ENCODE measurements around the gene CLDN12.
A peak's percentile ranks its signal among the peaks of the same experiment; 100 is the strongest.

The CLDN12 gene

DNA sequence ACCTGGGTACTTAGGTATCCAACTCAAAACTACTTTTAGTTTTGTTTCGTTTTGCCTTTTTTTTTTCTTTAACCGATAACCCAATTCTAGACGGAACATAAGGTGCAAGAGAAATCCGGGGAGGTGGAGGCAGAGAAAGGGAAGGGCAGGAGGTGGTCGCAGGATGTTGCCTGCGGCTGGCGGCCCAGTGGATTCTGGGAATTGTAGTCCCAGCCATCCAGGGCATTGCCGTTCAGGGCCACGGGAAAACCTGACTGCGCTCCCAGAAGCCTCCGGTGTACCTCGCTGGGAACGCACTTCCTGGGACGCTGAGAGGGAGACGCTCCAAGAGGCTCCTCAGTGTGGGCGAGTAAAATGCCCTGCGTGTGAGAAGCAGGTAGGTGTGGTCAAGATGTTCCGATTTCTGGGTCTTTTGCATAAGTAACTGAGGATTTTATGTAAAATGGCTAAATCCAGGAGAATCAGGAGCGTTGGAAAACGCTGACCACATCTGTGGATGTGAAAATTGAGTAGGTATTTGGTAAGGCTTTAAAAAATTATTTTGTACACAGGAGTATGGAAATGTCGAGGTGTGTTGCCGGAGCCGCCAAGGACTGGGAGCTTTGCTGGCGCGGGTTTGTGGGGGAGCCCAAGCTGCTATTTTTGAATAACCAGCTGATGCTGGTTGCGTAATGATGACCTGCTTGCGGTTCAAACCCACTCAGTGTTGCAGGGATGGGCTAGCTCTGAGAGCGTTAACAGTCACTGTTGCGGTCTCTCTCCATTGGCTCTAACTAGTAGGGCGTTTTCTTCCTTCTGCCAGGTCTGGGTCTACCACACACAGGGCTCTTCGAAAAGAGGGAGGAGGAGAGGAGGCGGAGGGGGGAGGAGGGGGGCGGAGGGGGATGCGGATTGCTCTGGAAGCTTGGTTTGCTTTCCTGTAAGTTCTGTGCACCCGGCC is at the start of gene CLDN12:
Gene CLDN12, plus strand, starts transcription at position 288 of the 940 bp plus-strand sequence. CDS start 9,216 bp downstream, outside the sequence.
- DNase-seq (ENCODE audit: low read depth, low spot score), result peak; percentile 80

GRCh38 chr7:90383422-90383821 is 19.8 kb upstream of the CLDN12 start:
- DNase-seq (ENCODE audit: low read depth, low spot score), result no peak

GRCh38 chr7:90383861-90384260 is 19.4 kb upstream of the CLDN12 start:
- DNase-seq (ENCODE audit: low read depth, low spot score), result no peak

- DNase-seq (ENCODE audit: low read depth, low spot score), result no peak
Measured at GRCh38 chr7:90384433-90384832, 18.8 kb upstream of the CLDN12 start.

- no peak for DNase-seq (ENCODE audit: low read depth, low spot score)
Measured at GRCh38 chr7:90387470-90388240, 15.6 kb upstream of the CLDN12 start.

DNA sequence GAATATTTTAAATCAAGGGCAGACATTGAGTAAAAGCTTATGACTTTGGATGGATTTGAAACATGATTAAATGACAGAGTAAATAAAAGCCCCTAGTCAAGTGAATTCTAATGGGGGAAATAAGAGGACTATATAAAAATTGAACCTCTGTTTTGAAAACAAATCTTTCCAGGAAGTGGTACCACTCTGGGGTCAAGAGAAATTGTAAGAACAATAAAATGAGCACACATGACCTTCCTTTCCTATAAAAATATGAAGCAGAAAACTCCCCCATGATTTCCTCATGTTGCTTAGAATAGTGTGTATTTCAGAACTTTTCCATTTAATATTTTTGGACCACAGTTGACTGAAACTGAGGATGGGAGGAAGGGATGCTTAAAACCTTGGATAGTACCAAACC is 12.3 kb upstream of the CLDN12 start:
- DNase-seq (ENCODE audit: low read depth, low spot score), result no peak

DNA sequence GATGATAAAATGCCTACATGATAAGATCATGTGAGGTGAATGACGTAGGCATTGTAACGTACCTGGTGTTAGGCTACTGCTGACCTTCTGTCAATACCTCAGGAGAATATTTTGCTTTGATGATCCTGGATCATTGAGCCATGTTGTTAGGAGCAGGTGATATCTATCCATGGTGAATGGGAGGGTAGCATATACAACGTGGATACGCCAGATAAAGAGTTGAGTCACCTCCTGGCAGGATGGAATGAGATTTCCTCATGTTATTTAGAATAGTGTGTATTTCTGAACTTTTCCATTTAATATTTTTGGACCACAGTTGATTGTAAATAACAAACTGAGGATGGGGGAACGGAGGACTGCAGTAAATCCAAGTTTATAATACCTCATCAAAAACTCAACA is 11.8 kb upstream of the CLDN12 start:
- DNase-seq (ENCODE audit: low read depth, low spot score), result no peak

GRCh38 chr7:90396420-90396819 is 6.8 kb upstream of the CLDN12 start:
- DNase-seq (ENCODE audit: low read depth, low spot score), result no peak

- DNase-seq (ENCODE audit: low read depth, low spot score), result no peak
Measured at GRCh38 chr7:90401989-90402388, 1.3 kb upstream of the CLDN12 start.

DNA sequence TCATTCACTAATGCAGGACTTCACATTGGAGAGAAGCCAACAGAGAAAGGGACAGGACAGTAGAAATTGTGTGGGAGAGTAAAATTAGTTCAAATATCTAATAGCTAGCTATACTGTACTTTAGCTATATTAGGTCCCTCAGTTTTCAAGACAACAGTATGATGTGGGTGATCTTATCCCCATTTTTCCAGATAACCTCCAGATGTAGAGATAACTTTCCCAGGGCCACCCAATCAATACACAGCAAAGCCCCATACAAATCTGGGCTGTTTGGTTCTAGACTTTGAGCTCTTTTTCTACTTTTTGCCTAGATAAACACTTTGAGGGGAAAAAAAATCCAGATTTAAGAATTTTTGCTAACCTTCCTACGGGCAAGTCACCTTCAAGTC is 482 bp upstream of the CLDN12 start:
- no peak for DNase-seq (ENCODE audit: low read depth, low spot score)

DNA sequence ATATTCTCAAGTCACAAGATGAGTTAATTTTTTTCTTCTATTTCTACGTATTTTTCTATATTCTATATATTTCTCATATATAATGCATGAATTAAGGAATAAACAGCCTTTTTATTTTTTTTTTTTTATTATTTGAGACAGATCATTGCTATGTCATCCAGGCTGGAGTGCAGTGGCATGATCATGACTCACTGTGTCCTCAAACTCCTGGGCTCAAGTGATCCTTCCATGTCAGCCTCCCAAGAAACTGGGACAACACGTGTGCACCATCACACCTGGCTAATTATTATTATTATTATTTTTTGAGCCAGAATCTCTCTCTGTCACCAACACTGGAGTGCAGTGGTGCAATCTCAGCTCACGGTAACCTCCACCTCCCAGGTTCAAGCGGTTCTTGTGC is 1.5 kb downstream of the CLDN12 start:
- no peak for DNase-seq (ENCODE audit: low read depth, low spot score)

GRCh38 chr7:90407484-90407821 is 4.2 kb downstream of the CLDN12 start:
- DNase-seq (ENCODE audit: low read depth, low spot score), result no peak

GRCh38 chr7:90408142-90408541 is 4.9 kb downstream of the CLDN12 start:
- no peak for DNase-seq (ENCODE audit: low read depth, low spot score)

- no peak for DNase-seq (ENCODE audit: low read depth, low spot score)
Measured at GRCh38 chr7:90409667-90410066, 6.4 kb downstream of the CLDN12 start.

DNA sequence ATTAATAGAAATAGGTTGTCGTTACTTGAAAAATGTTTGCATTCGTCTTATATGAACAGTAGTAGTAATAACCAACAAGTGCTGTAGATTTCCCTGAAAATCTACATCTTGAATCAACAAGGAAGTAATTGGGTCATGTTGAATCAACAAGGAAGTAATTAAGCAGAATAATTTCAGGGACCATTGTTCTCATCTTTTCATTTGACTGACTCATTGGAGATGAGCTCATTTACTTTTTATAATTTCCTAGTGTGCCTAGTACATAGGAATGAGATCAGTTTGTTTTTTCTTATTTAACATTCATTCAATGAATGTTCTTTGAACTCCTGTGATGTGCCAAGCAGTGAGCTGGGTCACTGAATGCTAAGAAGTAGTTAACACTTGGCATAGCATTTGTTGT is 8.2 kb downstream of the CLDN12 start:
- no peak for DNase-seq (ENCODE audit: low read depth, low spot score)

DNA sequence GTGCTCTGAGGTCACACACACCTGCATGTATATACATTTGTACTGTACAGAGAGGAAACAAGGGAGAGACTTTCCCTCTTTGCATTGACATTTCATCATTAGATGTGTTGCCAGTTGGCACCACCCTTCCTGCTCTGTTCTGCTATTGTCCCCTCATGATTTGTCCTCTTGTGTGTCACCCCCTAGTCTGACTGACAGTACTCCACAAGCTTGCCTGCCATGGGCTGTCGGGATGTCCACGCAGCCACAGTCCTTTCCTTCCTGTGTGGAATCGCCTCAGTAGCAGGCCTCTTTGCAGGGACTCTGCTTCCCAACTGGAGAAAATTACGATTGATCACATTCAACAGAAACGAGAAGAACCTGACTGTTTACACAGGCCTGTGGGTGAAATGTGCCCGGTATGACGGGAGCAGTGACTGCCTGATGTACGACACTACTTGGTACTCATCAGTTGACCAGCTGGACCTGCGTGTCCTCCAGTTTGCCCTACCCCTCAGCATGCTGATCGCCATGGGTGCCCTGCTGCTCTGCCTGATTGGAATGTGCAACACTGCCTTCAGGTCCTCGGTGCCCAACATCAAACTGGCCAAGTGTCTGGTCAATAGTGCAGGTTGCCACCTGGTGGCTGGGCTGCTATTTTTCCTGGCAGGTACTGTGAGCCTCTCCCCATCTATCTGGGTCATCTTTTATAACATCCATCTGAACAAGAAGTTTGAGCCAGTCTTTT is 9.4 kb downstream of the CLDN12 start:
- no peak for DNase-seq (ENCODE audit: low read depth, low spot score)

- no peak for DNase-seq (ENCODE audit: low read depth, low spot score)
Measured at GRCh38 chr7:90413185-90413528, 9.9 kb downstream of the CLDN12 start.

GRCh38 chr7:90421651-90422050 is 18.4 kb downstream of the CLDN12 start:
- DNase-seq (ENCODE audit: low read depth, low spot score), result no peak

- DNase-seq (ENCODE audit: low read depth, low spot score), result no peak
Measured at GRCh38 chr7:90424720-90425119, 21.5 kb downstream of the CLDN12 start.

GRCh38 chr7:90425376-90425775 is 22.1 kb downstream of the CLDN12 start:
- no peak for DNase-seq (ENCODE audit: low read depth, low spot score)

DNA sequence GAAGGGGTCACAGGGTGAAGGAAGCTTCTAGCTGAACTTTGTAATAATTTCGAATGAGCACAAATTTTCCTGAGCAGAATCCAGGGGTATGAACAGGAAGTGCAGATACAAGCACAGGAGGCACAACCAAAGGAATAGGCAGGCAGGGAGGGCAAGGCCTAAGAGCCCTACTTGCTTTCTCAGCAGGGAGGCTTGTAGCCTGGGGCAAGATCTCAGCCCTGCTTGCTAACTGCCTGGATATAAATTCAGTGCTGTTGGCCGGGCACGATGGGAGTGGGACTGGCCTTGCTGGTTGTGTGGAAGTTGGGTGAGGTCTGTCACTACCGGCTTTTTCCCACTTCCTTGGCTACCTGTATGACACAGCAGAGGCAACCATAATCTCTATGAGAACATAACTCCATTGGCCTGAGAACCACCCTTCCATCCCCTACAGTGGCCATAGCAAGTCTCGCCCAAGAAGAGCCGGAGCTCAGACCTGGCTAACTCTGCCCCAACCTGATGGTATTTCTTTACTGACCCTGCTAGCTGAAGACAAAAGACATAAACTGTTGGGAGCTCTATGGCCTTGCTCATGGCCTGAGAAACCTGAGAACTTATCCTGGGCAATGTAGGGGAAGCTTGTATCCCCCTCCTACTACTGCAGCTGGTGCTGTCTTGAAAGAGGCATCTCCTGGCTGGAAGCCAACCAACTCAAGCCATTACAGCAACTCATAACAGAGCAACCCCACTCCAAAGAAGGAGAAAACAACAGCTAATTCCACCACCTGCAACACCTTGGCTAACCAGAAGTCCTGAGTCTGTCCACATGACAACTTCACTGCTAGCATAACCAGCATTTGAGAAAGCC is 27.6 kb downstream of the CLDN12 start:
- DNase-seq (ENCODE audit: low read depth, low spot score), result no peak
